ENCODE data around the gene AKR1E2. TPM values are rescaled to one million over a fixed set of nuclear protein-coding genes. Genes with fewer than 3 reads are reported as not detected.

The AKR1E2 gene
- total RNA-seq, 1 donor from 2014 or later: 0.98 TPM

DNA sequence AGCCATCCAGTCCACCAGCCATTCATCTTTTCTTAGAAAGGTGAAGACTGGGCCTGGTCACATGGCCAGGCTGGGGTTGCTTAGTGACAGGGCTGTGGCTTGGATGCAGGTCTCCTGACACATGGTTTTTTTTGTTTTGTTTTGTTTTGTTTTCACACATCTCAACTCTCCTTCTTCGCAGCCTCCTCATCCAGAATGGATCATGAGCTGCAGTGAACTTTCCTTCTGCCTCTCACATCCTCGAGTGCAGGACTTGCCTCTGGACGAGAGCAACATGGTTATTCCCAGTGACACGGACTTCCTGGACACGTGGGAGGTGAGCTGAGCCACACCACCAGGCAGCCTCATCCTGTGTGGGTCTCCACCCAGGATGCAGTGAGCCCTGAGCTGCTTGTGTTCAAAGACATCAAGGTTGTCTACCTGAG, 9.5 kb downstream of the AKR1E2 start:
- Mint-ChIP-seq H3K4me3 (no peak overlapping the region), H3K9me3 (no peaks in the 10 kb centered on the region), H3K27ac (no peak overlapping the region), H3K4me1 (no peaks in the 10 kb centered on the region), H3K36me3 (ENCODE audit: low read depth) (no peaks in the 10 kb centered on the region), H3K27me3 (peaks cover 2% of the 10 kb centered on the region)
- TF ChIP-seq, protein P1, sequence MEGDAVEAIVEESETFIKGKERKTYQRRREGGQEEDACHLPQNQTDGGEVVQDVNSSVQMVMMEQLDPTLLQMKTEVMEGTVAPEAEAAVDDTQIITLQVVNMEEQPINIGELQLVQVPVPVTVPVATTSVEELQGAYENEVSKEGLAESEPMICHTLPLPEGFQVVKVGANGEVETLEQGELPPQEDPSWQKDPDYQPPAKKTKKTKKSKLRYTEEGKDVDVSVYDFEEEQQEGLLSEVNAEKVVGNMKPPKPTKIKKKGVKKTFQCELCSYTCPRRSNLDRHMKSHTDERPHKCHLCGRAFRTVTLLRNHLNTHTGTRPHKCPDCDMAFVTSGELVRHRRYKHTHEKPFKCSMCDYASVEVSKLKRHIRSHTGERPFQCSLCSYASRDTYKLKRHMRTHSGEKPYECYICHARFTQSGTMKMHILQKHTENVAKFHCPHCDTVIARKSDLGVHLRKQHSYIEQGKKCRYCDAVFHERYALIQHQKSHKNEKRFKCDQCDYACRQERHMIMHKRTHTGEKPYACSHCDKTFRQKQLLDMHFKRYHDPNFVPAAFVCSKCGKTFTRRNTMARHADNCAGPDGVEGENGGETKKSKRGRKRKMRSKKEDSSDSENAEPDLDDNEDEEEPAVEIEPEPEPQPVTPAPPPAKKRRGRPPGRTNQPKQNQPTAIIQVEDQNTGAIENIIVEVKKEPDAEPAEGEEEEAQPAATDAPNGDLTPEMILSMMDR (IDR thresholded peaks at IDR 0.05): no peak
- ChIA-PET CTCF (no interaction called here), POLR2A (no interaction called here)
- intact Hi-C loops (cut with micrococcal nuclease): no loop called here
- no peak for DNase-seq
- no peak for ATAC-seq (ENCODE audit: low read depth)

DNA sequence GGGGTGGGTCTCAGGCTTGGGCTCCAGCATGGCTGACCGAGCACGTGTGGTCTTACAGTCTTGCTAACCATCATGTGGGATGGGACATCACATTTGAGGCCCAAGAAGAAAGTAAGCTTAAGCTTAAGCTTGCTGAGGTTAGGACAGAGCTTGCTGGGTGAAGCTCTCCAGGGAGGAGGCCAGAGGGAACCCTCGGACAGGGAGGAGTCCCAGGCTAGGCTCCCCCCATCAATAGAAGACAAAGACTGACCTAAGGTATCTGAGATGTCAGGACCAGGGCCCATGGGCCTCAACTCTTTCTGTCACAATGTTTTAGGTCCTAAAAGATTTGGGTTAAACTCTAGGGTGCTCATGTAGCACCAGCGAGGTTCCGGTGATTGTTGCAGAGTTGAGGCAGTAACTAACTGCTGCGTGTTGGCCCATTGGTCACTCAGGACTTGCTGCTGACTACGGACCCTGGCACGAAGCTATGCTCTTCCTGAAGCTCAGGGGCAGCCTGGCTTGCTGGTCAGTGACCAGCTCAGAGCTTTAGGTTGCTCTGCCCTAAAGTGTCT, 10.5 kb downstream of the AKR1E2 start:
- CTCF ChIA-PET: interaction anchor here (3.0 kb wide), 1 partner anchor 13 kb away, joined by 22 read pairs; no protein-coding TSS in a partner anchor
- intact Hi-C loops (cut with micrococcal nuclease): no loop called here
- ATAC-seq (ENCODE audit: low read depth): no peak
- H3K4me1 Mint-ChIP-seq: no peaks in the 10 kb centered on the region
- no peak overlapping the region for H3K27ac Mint-ChIP-seq
- H3K4me3 Mint-ChIP-seq: no peak overlapping the region
- H3K27me3 Mint-ChIP-seq: peaks cover 2% of the 10 kb centered on the region
- POLR2A ChIA-PET: no interaction called here
- DNase-seq: no peak
- no peaks in the 10 kb centered on the region for H3K9me3 Mint-ChIP-seq
- TF ChIP-seq, protein P1 (IDR thresholded peaks at IDR 0.05): no peak
- no peaks in the 10 kb centered on the region for H3K36me3 Mint-ChIP-seq (ENCODE audit: low read depth)

DNA sequence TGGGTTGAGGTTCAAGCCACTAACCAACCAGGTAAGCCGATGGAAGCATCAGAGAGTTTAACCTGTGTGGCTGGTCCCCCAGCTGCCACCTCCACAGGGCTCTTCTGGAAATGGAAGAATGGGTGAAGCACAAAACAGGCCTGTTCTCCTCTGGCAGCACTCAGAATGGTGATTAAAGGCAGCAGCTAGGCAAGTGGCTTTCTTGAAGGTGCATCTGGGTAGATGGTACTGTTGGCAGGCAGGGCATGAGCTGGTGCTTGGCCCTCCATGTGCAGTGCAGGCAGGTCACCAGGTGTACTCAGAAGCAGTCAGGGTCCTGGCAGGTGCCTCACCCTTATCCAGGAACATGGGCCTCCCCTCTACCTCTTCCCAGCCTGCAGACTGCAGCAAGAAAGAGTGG, 11.5 kb downstream of the AKR1E2 start:
- ChIA-PET POLR2A (no interaction called here), CTCF (interaction anchor here (0.7 to 3.0 kb wide), 2 partner anchors 12 to 23 kb away, joined by 3 to 22 read pairs; no protein-coding TSS in a partner anchor)
- intact Hi-C loops (cut with micrococcal nuclease): no loop called here
- Mint-ChIP-seq H3K27me3 (no peaks in the 10 kb centered on the region), H3K9me3 (no peaks in the 10 kb centered on the region), H3K4me3 (no peak overlapping the region), H3K27ac (no peak overlapping the region), H3K36me3 (ENCODE audit: low read depth) (no peaks in the 10 kb centered on the region), H3K4me1 (no peaks in the 10 kb centered on the region)
- ATAC-seq (ENCODE audit: low read depth): no peak
- TF ChIP-seq, protein P1 (IDR thresholded peaks at IDR 0.05): no peak
- DNase-seq: no peak

DNA sequence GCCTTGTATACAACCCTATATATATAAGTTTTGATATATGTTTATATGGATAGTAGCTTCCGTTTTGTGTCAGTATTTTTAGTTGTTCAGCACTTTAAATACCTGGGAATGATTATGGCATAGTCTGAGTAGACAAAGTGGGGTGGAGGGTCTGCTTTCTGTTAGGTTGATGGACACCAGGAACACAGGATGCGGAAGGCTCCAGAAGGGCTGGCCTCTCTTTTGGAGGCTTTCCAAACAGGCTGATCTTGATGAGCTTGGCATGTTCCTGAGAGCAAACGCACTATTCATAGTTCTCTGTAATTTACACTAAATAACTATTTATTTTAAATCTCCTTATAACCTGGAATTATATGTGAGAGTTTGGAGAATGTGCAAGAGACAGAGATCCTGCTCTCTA, 12.7 kb downstream of the AKR1E2 start:
- Mint-ChIP-seq H3K36me3 (ENCODE audit: low read depth) (no peaks in the 10 kb centered on the region), H3K4me1 (no peaks in the 10 kb centered on the region), H3K4me3 (no peak overlapping the region), H3K9me3 (no peaks in the 10 kb centered on the region), H3K27ac (no peak overlapping the region), H3K27me3 (no peaks in the 10 kb centered on the region)
- TF ChIP-seq, protein P1 (IDR thresholded peaks at IDR 0.05): no peak
- ATAC-seq (ENCODE audit: low read depth) (no peak), DNase-seq (no peak)
- CTCF ChIA-PET: interaction anchor here (0.6 to 3.0 kb wide), 3 partner anchors 10 to 605 kb away, joined by 3 to 22 read pairs (median 3); no protein-coding TSS in a partner anchor
- intact Hi-C loops (cut with micrococcal nuclease): no loop called here
- POLR2A ChIA-PET: no interaction called here

DNA sequence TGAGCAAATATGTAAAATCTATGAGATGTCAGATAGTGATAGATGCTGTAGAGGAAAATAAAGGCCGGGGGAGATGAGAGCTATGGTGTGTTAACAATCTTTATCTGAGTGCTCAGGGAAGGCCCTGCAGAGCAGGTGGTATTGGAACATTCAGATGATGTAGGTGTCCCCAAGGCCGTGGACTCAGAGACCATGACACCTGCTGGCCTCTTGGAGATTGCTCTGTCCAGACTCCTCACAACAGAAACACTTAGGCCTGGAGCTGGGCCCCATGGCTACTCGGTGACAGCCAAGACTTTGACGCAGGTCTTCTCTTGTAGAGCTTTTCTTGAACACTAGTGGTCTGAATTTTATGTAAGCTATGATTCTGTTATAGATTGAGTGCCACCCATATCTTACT, 13.3 kb downstream of the AKR1E2 start:
- ChIA-PET CTCF (no interaction called here), POLR2A (no interaction called here)
- intact Hi-C loops (cut with micrococcal nuclease): no loop called here
- TF ChIP-seq, protein P1 (IDR thresholded peaks at IDR 0.05): no peak
- Mint-ChIP-seq H3K9me3 (no peaks in the 10 kb centered on the region), H3K36me3 (ENCODE audit: low read depth) (no peaks in the 10 kb centered on the region), H3K27me3 (no peaks in the 10 kb centered on the region), H3K4me3 (no peak overlapping the region), H3K4me1 (no peaks in the 10 kb centered on the region), H3K27ac (no peak overlapping the region)
- no peak for ATAC-seq (ENCODE audit: low read depth)
- DNase-seq: no peak

Data from activated B cell treated with CpG ODN at 0.5 μM for 24 hours (primary cell).